HL-60 (cell line): ENCODE data around the gene CTSD.

ENCODE experiments used
- GABPA ChIP-seq: IDR thresholded peaks from 2 replicates; pipeline ENCODE4 v1.6.1; 2012; ENCODE audit warnings: low read depth
- POLR2AphosphoS5 ChIP-seq: IDR thresholded peaks from 2 replicates; pipeline ENCODE4 v1.6.1; 2012; ENCODE audit warnings: low read depth
- SPI1 ChIP-seq: IDR thresholded peaks from 2 replicates; pipeline ENCODE4 v1.6.1; 2012; ENCODE audit warnings: low read depth, mild to moderate bottlenecking, borderline replicate concordance
- TF ChIP-seq, protein P1 (sequence below): IDR thresholded peaks from one replicate; pipeline ENCODE4 v1.5.1; 2011; ENCODE audit warnings: low read length, control low read depth, inconsistent platforms; ENCODE audit not compliant: insufficient read depth
- TF ChIP-seq, protein P2 (sequence below): IDR thresholded peaks from 2 replicates; pipeline ENCODE4 v1.6.1; 2012; ENCODE audit warnings: low read depth; ENCODE audit not compliant: insufficient replicate concordance

DNA sequence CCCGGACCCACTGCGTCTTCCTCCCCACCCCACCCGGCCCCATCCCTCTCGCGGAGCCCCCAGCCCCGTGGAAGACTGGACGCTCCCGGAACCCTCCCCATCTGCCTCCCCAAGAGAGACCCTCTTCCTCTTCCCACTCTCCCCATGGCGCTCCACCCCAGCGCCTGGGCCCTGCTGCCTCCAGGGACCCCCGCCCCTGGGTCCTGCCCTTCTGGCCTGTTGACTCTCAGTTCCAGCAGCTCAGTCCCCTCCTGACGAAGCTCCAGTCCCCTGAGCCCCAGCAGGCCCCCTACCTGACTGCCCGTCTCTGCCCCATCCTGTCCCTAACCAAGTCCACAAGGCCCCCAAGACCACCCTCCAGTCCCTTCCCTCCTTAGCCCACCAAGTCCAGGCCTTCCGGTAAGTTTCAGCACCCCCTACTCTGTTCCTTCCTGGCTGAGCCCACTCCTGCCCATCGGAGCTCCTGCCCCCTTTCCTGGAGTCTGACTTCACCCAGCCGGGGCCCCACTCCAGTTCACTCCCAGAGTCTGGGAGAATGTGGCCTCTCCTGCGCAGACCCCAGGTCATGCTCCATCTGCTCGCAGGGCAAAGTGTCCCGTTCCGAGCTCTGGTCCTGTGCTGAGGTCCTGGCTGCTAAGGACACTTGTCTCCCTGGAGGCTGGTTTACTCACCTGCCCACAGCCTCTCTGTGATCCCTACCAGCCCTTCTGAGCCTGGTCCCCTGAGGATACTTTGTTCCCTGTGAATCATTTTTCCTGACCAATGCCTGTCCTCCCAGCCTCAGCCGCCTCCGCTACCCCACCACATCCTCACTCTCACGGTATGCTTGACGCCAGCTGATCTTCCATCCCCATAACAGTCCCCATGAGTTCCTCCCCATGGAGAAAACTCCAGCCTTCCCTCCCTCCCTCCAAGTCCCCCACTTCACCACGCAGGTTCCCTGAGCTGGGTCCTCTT lies 14.1 kb downstream of the CTSD start:
- TF ChIP-seq, protein P1, sequence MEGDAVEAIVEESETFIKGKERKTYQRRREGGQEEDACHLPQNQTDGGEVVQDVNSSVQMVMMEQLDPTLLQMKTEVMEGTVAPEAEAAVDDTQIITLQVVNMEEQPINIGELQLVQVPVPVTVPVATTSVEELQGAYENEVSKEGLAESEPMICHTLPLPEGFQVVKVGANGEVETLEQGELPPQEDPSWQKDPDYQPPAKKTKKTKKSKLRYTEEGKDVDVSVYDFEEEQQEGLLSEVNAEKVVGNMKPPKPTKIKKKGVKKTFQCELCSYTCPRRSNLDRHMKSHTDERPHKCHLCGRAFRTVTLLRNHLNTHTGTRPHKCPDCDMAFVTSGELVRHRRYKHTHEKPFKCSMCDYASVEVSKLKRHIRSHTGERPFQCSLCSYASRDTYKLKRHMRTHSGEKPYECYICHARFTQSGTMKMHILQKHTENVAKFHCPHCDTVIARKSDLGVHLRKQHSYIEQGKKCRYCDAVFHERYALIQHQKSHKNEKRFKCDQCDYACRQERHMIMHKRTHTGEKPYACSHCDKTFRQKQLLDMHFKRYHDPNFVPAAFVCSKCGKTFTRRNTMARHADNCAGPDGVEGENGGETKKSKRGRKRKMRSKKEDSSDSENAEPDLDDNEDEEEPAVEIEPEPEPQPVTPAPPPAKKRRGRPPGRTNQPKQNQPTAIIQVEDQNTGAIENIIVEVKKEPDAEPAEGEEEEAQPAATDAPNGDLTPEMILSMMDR, result no peak
- TF ChIP-seq, protein P2, sequence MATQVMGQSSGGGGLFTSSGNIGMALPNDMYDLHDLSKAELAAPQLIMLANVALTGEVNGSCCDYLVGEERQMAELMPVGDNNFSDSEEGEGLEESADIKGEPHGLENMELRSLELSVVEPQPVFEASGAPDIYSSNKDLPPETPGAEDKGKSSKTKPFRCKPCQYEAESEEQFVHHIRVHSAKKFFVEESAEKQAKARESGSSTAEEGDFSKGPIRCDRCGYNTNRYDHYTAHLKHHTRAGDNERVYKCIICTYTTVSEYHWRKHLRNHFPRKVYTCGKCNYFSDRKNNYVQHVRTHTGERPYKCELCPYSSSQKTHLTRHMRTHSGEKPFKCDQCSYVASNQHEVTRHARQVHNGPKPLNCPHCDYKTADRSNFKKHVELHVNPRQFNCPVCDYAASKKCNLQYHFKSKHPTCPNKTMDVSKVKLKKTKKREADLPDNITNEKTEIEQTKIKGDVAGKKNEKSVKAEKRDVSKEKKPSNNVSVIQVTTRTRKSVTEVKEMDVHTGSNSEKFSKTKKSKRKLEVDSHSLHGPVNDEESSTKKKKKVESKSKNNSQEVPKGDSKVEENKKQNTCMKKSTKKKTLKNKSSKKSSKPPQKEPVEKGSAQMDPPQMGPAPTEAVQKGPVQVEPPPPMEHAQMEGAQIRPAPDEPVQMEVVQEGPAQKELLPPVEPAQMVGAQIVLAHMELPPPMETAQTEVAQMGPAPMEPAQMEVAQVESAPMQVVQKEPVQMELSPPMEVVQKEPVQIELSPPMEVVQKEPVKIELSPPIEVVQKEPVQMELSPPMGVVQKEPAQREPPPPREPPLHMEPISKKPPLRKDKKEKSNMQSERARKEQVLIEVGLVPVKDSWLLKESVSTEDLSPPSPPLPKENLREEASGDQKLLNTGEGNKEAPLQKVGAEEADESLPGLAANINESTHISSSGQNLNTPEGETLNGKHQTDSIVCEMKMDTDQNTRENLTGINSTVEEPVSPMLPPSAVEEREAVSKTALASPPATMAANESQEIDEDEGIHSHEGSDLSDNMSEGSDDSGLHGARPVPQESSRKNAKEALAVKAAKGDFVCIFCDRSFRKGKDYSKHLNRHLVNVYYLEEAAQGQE, result no peak
- no peak for TF ChIP-seq POLR2AphosphoS5
- TF ChIP-seq GABPA, result no peak
- no peak for TF ChIP-seq SPI1
